Astrocyte of the spinal cord (primary cell): ENCODE data around the gene HOXA10.

Source experiments
- DNase-seq: peaks from one replicate; pipeline ENCODE4 v3.0.0; 2011; ENCODE audit warnings: low read depth, low spot score
- H3K4me3 ChIP-seq: 2 replicates; pipeline ENCODE4 v1.5.1; 2011; ENCODE audit warnings: low read depth, mild to moderate bottlenecking, low read length, moderate library complexity
- CTCF ChIP-seq: IDR thresholded peaks from 2 replicates; pipeline ENCODE4 v1.5.1; 2012; ENCODE audit warnings: low read depth, mild to moderate bottlenecking, low read length, inconsistent platforms
- in situ Hi-C: cut with HindIII; loops from 2 replicates; pipeline ENCODE4 v1.10.0; 2017; ENCODE audit warnings: low sequenced_read_pairs

The HOXA10 gene

DNA sequence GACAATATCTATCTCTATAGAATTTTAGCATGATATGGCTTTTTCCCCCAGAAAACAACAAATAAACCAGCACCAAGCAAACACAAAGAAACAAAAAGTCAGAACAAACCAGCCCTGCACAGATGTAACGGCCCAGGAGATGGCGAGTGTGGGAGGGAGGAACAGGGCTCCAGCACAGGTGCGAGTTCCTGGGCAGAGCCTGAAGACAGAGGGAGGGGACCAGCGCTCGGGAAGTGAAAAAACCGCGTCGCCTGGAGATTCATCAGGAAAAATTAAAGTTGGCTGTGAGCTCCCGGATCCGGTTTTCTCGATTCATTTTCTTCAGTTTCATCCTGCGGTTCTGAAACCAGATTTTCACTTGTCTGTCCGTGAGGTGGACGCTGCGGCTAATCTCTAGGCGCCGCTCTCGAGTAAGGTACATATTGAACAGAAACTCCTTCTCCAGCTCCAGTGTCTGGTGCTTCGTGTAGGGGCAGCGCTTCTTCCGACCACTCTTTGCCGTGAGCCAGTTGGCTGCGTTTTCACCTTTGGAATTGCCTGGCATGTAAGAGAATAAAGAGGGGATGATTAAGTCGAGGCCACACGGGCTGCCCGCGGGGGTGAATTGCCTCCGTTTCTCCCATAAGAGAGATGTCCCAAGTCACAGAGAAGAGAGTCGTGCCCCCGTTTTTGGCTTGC lies 2.3 kb downstream of the HOXA10 start:
- no peak for TF ChIP-seq CTCF
- in situ Hi-C loops, result loop anchor here (25.0 kb wide), 1 partner anchor 784 kb away; no protein-coding TSS in a partner anchor
- peak overlapping the region; percentile 17 for H3K4me3 ChIP-seq
- no peak for DNase-seq

GRCh38 chr7:27171325-27171636 lies 2.8 kb downstream of the HOXA10 start:
- in situ Hi-C loops, result loop anchor here (25.0 kb wide), 1 partner anchor 784 kb away; no protein-coding TSS in a partner anchor
- peak overlapping the region; percentile 17 for H3K4me3 ChIP-seq
- no peak for DNase-seq
- TF ChIP-seq CTCF, result no peak

DNA sequence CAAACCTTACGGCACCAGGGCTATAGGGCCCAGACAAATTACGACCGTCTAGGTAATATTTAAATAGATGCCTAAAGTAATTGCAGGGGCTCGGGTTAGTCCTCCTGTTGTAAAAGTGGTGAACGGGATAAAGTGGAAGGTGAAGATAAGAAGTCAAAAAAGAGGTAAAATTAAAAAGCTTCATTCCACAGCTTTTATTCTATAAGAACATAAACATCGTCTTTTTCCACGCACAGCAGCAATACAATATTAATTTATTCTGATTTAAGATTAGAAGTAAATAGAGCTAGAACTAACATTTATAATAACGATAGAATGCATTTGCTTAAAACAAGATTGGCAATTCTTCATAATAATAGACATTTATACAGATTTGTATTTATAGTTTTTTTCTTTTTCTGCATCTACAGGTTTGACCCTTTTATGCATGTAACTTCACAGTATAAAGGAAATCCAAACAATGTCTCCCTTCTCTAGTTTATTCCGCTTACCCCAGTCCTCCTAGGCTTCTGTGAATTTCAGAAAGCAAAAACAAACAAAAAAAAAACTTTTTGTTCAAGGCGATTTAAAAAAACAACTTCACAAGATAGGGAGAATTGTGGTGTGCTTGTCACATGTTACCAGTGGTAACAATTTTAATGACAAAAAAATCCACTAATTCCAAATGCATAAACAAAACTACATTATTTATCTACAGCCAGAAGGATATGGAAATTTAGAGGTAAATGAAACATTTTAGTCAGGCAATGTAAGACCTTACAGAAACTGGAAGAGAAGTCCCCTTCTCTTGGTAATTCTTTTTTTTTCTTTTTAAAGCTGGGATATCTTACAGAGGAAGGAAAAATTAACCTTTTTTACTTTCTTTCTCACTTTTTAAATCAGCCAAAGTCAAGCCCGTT lies 3.4 kb downstream of the HOXA10 start:
- in situ Hi-C loops, result loop anchor here (25.0 kb wide), 1 partner anchor 783 kb away; no protein-coding TSS in a partner anchor
- no peak for DNase-seq
- H3K4me3 ChIP-seq, result peak overlapping the region; percentile 22

DNA sequence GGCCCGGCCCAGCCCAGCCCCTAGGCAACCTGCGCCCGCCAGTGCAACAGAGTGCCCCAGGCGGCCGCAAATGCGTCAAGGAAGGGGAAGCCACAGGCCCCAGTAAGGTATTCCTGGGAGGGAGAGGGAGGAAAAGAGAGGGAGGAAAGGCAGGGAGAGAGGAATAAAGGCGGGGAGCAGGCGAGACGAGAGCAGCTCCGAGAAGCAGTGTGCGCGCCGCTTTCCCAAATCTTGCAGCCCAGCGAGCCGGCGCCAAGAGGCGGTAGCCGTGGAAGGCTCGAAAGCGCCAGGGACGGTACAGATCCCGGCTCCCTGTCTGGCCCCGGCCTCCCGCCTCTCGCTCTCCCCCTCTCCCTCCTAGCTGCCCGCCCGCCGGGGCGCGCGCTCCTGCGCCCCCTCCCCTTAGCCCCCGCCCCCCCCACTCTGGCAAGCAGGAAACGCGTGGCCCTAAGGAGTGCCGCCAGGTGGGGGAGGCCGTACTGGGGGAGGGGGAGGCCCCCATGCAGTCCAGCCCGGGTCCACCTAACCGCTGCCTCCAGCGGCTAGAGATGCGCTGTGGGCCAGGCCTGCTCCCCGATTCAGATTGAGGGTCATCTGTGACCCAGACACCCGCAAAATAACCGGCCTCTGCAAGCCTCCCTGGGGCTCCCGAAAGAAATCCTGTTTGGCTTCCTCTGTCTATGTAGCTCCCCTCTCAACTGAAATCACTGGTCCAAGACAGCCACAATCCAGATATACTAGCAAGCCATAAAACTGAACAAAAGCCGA lies 4.3 kb downstream of the HOXA10 start:
- no peak for DNase-seq
- in situ Hi-C loops, result loop anchor here (25.0 kb wide), 1 partner anchor 783 kb away; no protein-coding TSS in a partner anchor
- TF ChIP-seq CTCF, result no peak
- peak overlapping the region; percentile 29 for H3K4me3 ChIP-seq

More for the DNA sequence above, 3.4 kb downstream of the HOXA10 start:
- TF ChIP-seq CTCF, result no peak

DNA sequence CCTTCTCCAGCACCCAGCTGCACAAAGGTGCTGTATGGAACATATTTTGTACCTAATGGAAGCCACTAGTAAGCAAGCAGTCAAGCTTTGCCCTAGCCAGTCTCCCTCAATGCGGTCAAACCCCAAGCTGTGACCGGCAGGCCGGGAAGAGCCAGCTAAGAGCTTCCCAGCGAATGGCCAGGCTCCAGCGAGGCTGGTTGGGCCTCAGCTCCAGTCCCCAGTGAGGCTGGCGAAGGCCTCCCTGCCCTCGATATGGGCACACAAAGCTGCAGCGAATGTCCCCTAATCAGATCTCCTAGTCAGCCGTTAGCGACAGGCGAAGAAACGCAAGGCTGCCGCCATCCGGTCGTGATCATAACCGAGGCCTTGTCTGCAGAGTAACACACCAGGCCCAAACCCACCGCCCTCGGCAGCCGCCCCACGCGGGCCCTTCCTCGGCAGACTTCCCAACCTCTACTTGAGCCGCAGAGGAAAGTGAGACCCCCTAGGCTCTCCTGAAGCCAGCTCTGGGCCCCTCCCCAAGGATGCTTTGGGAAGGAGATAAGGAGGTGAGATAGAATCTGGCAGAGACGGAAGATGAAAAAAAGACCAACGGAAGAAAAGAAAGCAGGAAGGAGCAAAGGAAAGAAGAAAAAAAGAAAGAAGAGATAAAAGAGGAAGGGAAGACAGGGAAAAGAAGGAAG lies 5.7 kb downstream of the HOXA10 start:
- TF ChIP-seq CTCF, result no peak
- no peak for DNase-seq
- in situ Hi-C loops, result loop anchor here (25.0 kb wide), 1 partner anchor 781 kb away; no protein-coding TSS in a partner anchor
- H3K4me3 ChIP-seq, result peak overlapping the region; percentile 22

GRCh38 chr7:27167916-27168264 lies 6.2 kb downstream of the HOXA10 start:
- peak overlapping the region; percentile 22 for H3K4me3 ChIP-seq
- no peak for DNase-seq
- in situ Hi-C loops, result loop anchor here (25.0 kb wide), 1 partner anchor 781 kb away; no protein-coding TSS in a partner anchor
- TF ChIP-seq CTCF, result no peak
